Caki2 (cell line): ENCODE data around the gene DAZAP1. TPM values are rescaled to one million over a fixed set of nuclear protein-coding genes. Genes with fewer than 3 reads are reported as not detected.
A peak's percentile ranks its signal among the peaks of the same experiment; 100 is the strongest.

ENCODE experiments used
- DNase-seq: peaks from one replicate; pipeline ENCODE4 v3.0.0-alpha.2; 2015; ENCODE audit warnings: low read depth
- in situ Hi-C: cut with HindIII; loops from 2 replicates; pipeline ENCODE4 v1.10.0; 2016; ENCODE audit warnings: low sequenced_read_pairs, low pct_unique_long_range_greater_than_20kb, mixed read lengths
- total RNA-seq: library from RNA; depleted of rRNA; stranded (reverse); fragments of >200 nt; shearing (Covaris generic); gene quantifications from 2 replicates; pipeline ENCODE4 v1.2.3, GENCODE V29; 2014; ENCODE audit warnings: low replicate concordance; rRNA removed

DAZAP1 gene
- 80.1 and 97.4 TPM in 2 replicates for total RNA-seq

GRCh38 chr19:1407528-1408299, at the start of gene DAZAP1:
Gene DAZAP1, plus strand, starts transcription at chr19:1407586. Its CDS starts 188 bp downstream, at chr19:1407774.
- DNase-seq: no peak
- in situ Hi-C loops: no loop called here

- DNase-seq: no peak
- in situ Hi-C loops: no loop called here
These were observed 47.1 kb upstream of the DAZAP1 start for GRCh38 chr19:1360126-1360817.

- in situ Hi-C loops: no loop called here
- no peak for DNase-seq
These were observed 46.4 kb upstream of the DAZAP1 start for GRCh38 chr19:1360818-1361461.

- DNase-seq: peak; percentile 84
- in situ Hi-C loops: no loop called here
These were observed 45.6 kb upstream of the DAZAP1 start for GRCh38 chr19:1361601-1362386.

GRCh38 chr19:1362387-1363257, 44.8 kb upstream of the DAZAP1 start:
- DNase-seq: no peak

GRCh38 chr19:1363599-1363998, 43.8 kb upstream of the DAZAP1 start:
- DNase-seq: no peak
- in situ Hi-C loops: no loop called here

More at GRCh38 chr19:1362387-1363257, 44.8 kb upstream of the DAZAP1 start:
- in situ Hi-C loops: no loop called here

GRCh38 chr19:1364070-1364704, 43.2 kb upstream of the DAZAP1 start:
- DNase-seq: no peak
- in situ Hi-C loops: no loop called here

GRCh38 chr19:1365319-1366269, 41.8 kb upstream of the DAZAP1 start:
- no peak for DNase-seq
- in situ Hi-C loops: no loop called here

GRCh38 chr19:1366296-1366695, 41.1 kb upstream of the DAZAP1 start:
- in situ Hi-C loops: no loop called here
- no peak for DNase-seq

- in situ Hi-C loops: no loop called here
- DNase-seq: no peak
These were observed 40.2 kb upstream of the DAZAP1 start for GRCh38 chr19:1366899-1367870.

GRCh38 chr19:1369214-1369805, 38.1 kb upstream of the DAZAP1 start:
- no peak for DNase-seq
- in situ Hi-C loops: no loop called here

- no peak for DNase-seq
- in situ Hi-C loops: no loop called here
These were observed 36.6 kb upstream of the DAZAP1 start for GRCh38 chr19:1370579-1371361.

- no peak for DNase-seq
- in situ Hi-C loops: no loop called here
These were observed 34.3 kb upstream of the DAZAP1 start for GRCh38 chr19:1373042-1373533.
